GM19455 (cell line): ENCODE results near the gene ZYX.

ENCODE experiments used
- ATAC-seq: cut with Tn5 transposase; IDR thresholded peaks from one replicate; pipeline ENCODE4 v1.9.1; 2021; ENCODE audit not compliant: unreplicated experiment

Gene ZYX

GRCh38 chr7:143362131-143363015 lies 18.8 kb upstream of the ZYX start, which contains the start of gene FAM131B:
FAM131B (minus strand) TSS chr7:143362713; CDS start chr7:143362603, 110 bp downstream.
- no peak for ATAC-seq

GRCh38 chr7:143363016-143363937 lies 17.9 kb upstream of the ZYX start:
- no peak for ATAC-seq

- no peak for ATAC-seq
Observed at GRCh38 chr7:143367972-143368371, 13.2 kb upstream of the ZYX start.

DNA sequence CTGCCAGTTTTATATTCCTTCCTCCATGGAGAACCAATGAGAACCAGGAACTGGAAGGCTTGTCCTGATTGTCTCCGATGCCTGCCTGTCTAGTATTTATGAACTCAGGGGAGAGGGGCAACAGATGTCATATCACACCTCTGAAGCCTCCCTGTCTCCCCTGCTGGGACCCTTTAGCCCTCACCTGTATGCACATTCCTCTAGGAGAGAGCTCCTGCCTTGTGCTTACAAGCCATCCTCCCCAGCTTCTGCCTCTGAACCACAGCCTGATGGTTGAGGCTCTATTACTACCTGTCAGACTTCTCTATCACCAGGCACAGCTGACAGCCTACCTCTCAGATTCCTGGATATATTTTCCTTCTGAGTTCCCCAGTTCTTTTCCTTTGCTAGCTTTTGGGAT lies 12.8 kb upstream of the ZYX start:
- no peak for ATAC-seq

DNA sequence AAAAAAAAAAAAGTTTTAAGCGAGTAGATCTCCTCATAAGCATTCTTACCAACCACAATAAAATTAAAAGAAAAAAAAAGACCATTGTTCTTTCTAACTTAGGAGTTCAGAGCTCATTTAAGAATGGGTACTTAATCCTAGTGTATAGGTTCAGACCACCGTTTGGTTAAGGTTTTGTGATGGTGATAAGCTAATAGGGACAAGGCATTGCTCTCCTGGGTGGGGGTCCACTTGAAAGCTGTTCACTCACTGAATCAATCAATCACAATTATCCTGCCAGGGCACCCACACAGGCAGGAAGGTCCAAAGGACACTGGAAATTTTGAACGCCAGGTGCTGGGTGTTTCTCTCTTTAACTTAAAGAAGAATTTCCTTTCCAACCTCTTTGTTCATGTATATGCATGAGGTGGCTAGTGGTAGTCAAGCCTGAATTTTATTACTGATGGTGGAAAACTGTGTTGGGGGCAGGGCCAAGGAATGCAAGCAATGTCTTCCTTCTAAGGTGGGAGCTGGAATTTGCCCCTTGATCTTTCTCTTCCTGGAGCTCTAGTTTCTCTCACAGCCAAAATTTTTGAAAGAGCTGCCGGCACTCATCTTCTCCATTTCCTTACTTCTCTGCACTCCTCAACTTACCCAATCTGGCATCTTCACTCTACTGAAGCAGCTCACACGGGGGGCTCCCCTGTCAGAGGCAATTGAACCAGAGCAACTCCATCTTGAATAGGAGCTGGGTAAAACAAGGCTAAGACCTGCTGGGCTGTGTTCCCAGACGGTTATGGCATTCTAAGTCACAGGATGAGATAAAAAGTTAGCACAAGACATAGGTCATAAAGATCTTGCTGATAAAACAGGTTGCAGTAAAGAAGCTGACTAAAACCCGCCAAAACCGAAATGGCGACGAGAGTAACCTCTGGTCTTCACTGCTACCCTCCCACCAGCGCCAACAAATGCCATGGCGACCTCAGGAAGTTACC lies 11.2 kb upstream of the ZYX start:
- ATAC-seq = no peak

GRCh38 chr7:143372070-143372469 lies 9.1 kb upstream of the ZYX start:
- no peak for ATAC-seq

DNA sequence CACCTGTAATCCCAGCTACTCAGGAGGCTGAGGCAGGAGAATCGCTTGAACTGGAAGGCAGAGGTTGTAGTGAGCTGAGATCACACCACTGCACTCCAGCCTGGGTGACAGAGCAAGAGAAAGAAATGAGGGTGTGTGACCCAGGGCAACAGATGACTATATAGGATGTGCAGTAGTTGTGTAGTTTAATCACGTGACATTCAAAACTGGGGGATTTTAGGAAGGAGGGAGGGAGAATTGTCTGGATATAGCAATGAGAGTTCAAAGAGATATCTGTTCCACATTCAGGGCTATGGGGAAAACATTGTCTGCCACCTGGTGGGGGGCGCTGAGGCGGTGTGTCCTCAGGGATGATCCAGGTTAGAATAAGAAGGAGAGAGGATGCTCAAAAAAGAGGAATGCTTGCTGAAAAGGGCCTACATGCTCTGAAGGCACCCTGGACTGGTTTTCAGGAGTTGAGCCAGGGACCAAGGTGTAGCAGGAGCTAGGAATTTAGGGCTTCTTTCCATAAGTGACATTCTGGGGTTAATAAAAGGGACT lies 7.8 kb upstream of the ZYX start:
- no peak for ATAC-seq

DNA sequence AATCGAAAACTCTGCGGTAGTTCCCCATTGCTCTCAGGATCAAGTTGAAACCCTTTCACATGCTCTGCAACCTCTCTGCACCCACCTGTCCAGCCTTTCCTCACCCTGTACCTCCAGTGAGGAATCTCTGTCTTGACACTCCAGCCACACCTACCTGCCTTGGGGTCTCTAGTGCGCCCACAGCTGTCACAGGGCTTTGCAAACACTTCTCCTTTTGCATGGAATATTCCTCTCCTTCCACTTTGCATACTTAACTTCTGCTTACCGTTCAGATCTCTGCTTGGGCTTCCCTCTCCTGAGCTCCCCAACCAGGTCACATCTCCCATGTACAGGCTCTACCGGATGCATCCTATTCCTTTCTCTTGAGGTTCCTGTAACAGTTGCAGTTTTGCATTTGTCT lies 6.6 kb upstream of the ZYX start:
- ATAC-seq = no peak

- no peak for ATAC-seq
Observed at GRCh38 chr7:143375298-143376034, 5.7 kb upstream of the ZYX start.

- no peak for ATAC-seq
Observed at GRCh38 chr7:143376396-143376795, 4.7 kb upstream of the ZYX start.

DNA sequence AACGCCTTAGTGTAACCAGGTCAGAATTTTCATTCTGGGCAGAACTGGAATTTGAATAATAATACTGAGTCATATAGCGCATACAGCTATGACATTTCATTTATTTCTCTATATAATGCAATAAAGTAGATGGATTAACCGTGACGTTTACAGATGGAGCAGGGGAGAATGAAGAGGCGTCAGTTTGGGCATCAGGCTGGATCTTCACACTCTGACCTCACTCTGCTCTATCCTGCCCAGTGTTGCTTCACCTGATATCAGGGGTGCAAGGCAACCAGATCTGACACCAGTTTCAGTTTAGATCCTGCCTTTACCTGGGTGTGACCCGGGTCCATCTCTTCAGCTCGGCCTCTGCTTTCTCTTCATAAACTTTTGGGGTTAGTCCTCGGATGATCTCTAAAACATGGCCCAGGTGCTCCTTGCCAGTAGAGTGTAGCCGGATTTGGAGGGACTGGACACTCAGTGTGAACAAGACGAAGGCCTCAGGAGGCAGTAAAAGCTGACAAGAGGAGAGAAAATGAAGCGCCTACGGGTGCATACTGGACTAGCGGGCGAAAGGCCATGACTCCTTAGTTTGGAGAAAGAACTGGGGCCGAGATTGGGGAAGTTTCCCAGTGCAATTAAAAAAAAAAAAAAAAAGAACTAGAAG lies 1.4 kb upstream of the ZYX start:
- no peak for ATAC-seq

DNA sequence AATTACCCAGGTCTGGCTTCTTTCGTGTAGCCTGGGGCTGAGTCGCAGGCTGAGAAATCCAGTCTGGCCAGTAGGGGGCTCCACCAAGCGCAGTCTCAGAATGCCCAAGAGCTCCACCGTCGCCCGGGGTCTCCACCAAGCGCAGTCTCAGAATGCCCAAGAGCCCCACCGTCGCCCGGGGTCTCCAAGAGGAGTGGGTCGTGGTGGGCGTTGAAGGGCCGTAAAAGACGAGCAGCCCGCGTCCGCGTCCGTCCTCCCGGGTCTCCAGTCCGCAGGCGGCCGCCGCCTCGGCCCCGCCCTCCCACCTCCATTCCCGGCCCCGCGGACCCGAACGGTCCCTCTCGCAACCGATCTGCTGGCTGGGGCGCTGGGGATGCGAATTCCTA lies 892 bp upstream of the ZYX start:
- peak; percentile 54 for ATAC-seq

- peak; percentile 20 for ATAC-seq
Observed at GRCh38 chr7:143381427-143382125, 431 bp downstream of the ZYX start.

GRCh38 chr7:143382126-143382790 lies 1.1 kb downstream of the ZYX start:
- no peak for ATAC-seq

GRCh38 chr7:143382791-143383641 lies 1.9 kb downstream of the ZYX start:
- ATAC-seq = no peak

- no peak for ATAC-seq
Observed at GRCh38 chr7:143383642-143383957, 2.5 kb downstream of the ZYX start.

GRCh38 chr7:143384148-143384547 lies 3.0 kb downstream of the ZYX start:
- ATAC-seq = no peak
